Natural killer cell (primary cell): Measurements from ENCODE around the gene PITPNC1. TPM values are rescaled to one million over a fixed set of nuclear protein-coding genes. Genes with fewer than 3 reads are reported as not detected.

Experiments
- ATAC-seq, 3 donors: fragments of 150-1000 bp in 2 of 3; fragments of 200-7000 bp in 1 of 3; cut with Tn5 transposase; 1 replicate in 1 of 3; 2 replicates in 2 of 3; pipeline ENCODE4 v1.10.0; 2021; ENCODE audit warnings: mild to moderate bottlenecking in 2 of 3, moderate library complexity in 2 of 3
- DNase-seq, 2 donors: peaks; one replicate each; pipeline versions ENCODE4 v3.0.0 to v3.0.0-alpha.2; 2013 to 2021; ENCODE audit warnings: mixed read lengths in 1 of 2
- H3K27ac ChIP-seq: one replicate; pipeline ENCODE4 v1.5.1; 2013; ENCODE audit warnings: mild to moderate bottlenecking, low read length
- H3K27me3 ChIP-seq: one replicate; pipeline ENCODE4 v1.6.1; 2013; ENCODE audit warnings: low read length; ENCODE audit not compliant: control insufficient read depth, insufficient read depth
- H3K36me3 ChIP-seq: one replicate; pipeline ENCODE4 v1.6.1; 2013; ENCODE audit warnings: low read length; ENCODE audit not compliant: control insufficient read depth, insufficient read depth
- H3K4me1 ChIP-seq: one replicate; pipeline ENCODE4 v1.6.1; 2013; ENCODE audit warnings: low read length; ENCODE audit not compliant: control insufficient read depth, insufficient read depth
- H3K4me3 ChIP-seq: one replicate; pipeline ENCODE4 v1.5.1; 2013; ENCODE audit warnings: low read length
- H3K9me3 ChIP-seq: one replicate; pipeline ENCODE4 v1.6.1; 2013; ENCODE audit warnings: low read length; ENCODE audit not compliant: control insufficient read depth, insufficient read depth
- H3K27ac Mint-ChIP-seq, 2 donors: one replicate each; pipeline ENCODE4 v1.8.0; 2022; ENCODE audit warnings: mild to moderate bottlenecking in 2 of 2, mixed read lengths in 2 of 2, moderate library complexity in 1 of 2
- H3K27me3 Mint-ChIP-seq, 2 donors: one replicate each; pipeline ENCODE4 v1.8.0; 2022; ENCODE audit warnings: low read depth in 2 of 2, mixed read lengths in 2 of 2
- H3K36me3 Mint-ChIP-seq: one replicate; pipeline ENCODE4 v1.8.0; 2022; ENCODE audit warnings: mixed read lengths
- H3K4me1 Mint-ChIP-seq, 2 donors: one replicate each; pipeline ENCODE4 v1.8.0; 2022; ENCODE audit warnings: mixed read lengths in 2 of 2
- H3K4me3 Mint-ChIP-seq: one replicate; pipeline ENCODE4 v1.8.0; 2022; ENCODE audit warnings: mild to moderate bottlenecking, moderate library complexity, mixed read lengths
- H3K9me3 Mint-ChIP-seq, 2 donors: one replicate each; pipeline ENCODE4 v1.8.0; 2022; ENCODE audit warnings: mixed read lengths in 2 of 2
- WGBS: methylation state at CpG from one replicate; pipeline ENCODE4 v1.1.7; 2013; ENCODE audit warnings: missing lambda C conversion rate; ENCODE audit not compliant: insufficient coverage; 5-methylcytosine and 5-hydroxymethylcytosine counted together
- intact Hi-C: fragments of 100-400 bp; cut with micrococcal nuclease; formaldehyde crosslinking; loops from one replicate; pipeline ENCODE4 v1.14.2; 2022
- total RNA-seq, 4 donors: library from RNA; stranded (reverse); fragments of 120-200 nt in 1 of 4; gene quantifications; one replicate each; pipeline versions ENCODE4 v1.2.3 to v1.2.4, GENCODE V29; 2013 to 2022
- TF ChIP-seq, protein P1 (sequence below): fragments of 200-600 bp; IDR thresholded peaks from one replicate; pipeline ENCODE4 v1.8.0; 2022; ENCODE audit warnings: antibody characterized with exemption

Gene PITPNC1
- total RNA-seq, 3 donors from 2014 or later (not counting 1 experiment from before 2014, with no cell fraction given) = 150 to 185 (median 169) TPM

DNA sequence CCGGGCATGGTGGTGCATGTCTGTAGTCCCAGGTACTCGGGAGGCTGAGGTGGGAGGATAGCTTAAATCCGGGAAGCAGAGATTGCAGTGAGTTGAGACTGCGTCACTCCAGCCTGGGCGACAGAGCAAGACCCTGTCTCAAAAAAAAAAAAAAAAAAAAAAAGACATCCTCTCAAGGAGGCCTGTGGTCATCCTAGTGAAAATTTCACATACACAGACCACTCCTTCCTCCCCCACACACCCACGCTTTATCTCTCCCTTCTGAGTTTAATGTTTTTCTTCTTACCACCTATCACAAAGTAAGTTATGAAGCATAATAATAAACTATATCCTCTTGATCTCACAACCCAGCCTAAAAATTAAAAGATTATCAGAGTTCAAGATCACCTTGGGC, 339.3 kb downstream of the PITPNC1 start:
- no peak overlapping the region for H3K4me3 ChIP-seq
- H3K27me3 ChIP-seq = no peaks in the 10 kb centered on the region
- Mint-ChIP-seq H3K36me3 (peaks cover 7% of the 10 kb centered on the region), H3K4me1 (peaks cover 18 to 23% of the 10 kb centered on the region in 2 donors), H3K27ac (peak overlapping the region; percentile 98 to 99), H3K27me3 (peaks cover 0 to 4% of the 10 kb centered on the region in 2 donors), H3K9me3 (no peaks in the 10 kb centered on the region), H3K4me3 (no peak overlapping the region)
- DNase-seq = no peak
- H3K4me1 ChIP-seq = peaks cover 17% of the 10 kb centered on the region
- TF ChIP-seq, protein P1, sequence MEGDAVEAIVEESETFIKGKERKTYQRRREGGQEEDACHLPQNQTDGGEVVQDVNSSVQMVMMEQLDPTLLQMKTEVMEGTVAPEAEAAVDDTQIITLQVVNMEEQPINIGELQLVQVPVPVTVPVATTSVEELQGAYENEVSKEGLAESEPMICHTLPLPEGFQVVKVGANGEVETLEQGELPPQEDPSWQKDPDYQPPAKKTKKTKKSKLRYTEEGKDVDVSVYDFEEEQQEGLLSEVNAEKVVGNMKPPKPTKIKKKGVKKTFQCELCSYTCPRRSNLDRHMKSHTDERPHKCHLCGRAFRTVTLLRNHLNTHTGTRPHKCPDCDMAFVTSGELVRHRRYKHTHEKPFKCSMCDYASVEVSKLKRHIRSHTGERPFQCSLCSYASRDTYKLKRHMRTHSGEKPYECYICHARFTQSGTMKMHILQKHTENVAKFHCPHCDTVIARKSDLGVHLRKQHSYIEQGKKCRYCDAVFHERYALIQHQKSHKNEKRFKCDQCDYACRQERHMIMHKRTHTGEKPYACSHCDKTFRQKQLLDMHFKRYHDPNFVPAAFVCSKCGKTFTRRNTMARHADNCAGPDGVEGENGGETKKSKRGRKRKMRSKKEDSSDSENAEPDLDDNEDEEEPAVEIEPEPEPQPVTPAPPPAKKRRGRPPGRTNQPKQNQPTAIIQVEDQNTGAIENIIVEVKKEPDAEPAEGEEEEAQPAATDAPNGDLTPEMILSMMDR = no peak
- no peak for ATAC-seq
- intact Hi-C loops = no loop called here
- no peak overlapping the region for H3K27ac ChIP-seq
- 86% methylated on average over 4 of the region's 6 CpGs for WGBS
- no peaks in the 10 kb centered on the region for H3K9me3 ChIP-seq
- peaks cover 12% of the 10 kb centered on the region for H3K36me3 ChIP-seq

DNA sequence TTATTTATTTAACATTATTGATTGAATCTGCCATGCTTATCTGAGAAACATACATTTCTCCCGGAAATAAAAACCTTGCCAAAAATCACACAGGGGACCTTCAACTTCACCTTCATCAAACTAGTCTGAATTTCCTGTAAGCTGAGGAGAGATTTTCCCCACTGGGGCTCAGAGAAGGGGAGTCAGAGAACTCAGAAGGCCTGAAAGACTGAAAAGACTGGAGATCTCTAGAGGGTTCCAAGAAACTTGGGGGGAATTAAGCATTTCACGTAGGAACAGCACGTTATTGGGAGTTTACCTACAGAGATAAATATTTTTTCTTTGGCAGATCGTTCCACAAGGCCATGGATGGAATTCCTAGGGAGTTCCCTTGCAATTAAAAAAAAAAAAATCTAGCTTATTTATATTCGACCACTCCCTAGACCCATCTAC, 340.1 kb downstream of the PITPNC1 start:
- H3K9me3 ChIP-seq = no peaks in the 10 kb centered on the region
- 3% methylated on average over 5 of the region's 5 CpGs for WGBS
- peaks cover 21% of the 10 kb centered on the region for H3K36me3 ChIP-seq
- Mint-ChIP-seq H3K27me3 (peaks cover 0 to 4% of the 10 kb centered on the region in 2 donors), H3K4me1 (peaks cover 18 to 23% of the 10 kb centered on the region in 2 donors), H3K36me3 (peaks cover 14% of the 10 kb centered on the region), H3K4me3 (peak overlapping the region; percentile 100), H3K27ac (peak overlapping the region; percentile 98 to 99), H3K9me3 (no peaks in the 10 kb centered on the region)
- no peak for ATAC-seq
- peaks cover 17% of the 10 kb centered on the region for H3K4me1 ChIP-seq
- no peaks in the 10 kb centered on the region for H3K27me3 ChIP-seq
- H3K27ac ChIP-seq = peak overlapping the region; percentile 87
- TF ChIP-seq, protein P1 = no peak
- intact Hi-C loops = loop anchor here (1.0 kb wide), 1 partner anchor 108 kb away; the partner anchor contains the start of gene BPTF
- no peak for DNase-seq
- peak overlapping the region; percentile 91 for H3K4me3 ChIP-seq

DNA sequence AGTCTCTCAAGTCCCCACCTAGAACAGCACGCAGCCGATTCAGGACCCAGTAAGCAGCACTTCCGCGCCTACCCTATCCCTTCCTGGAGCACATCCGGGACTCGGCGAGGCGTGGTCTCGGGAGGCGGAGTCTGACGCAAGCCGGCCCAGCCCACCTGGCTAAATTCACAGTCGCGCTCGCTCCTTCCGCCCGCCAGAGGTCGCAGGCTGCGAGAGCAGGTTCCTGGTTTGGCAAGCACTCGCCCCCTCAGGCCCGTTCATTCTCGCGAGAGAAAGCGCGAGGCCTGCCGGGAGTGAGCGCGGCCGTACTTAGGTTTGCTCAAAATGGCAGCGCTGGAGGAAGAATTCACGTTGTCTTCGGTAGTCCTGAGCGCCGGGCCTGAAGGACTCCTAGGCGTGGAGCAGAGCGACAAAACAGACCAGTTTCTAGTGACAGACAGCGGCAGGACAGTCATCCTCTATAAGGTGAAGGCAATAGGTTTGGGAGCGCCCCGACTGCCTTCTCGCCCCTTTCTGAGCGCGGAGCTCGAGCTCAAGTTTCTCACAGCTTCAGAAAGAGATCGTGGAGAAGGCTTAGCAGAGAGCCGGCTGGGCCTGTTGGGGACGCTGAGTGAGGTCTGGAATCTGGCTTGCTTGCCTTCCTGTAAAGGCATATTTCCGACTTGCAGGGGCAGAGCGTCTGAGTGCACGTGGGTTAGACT, 340.7 kb downstream of the PITPNC1 start, which contains the start of gene NOL11:
Gene NOL11, plus strand, starts transcription at position 313 of the 701 bp plus-strand sequence. Its CDS starts 12 bp downstream, at position 325.
- peak within 1 kb of the TSS; percentile 98 to 99 for H3K27ac Mint-ChIP-seq
- peak within 1 kb of the TSS; percentile 100 for H3K4me3 Mint-ChIP-seq
- no peaks in the 10 kb centered on the region for H3K27me3 Mint-ChIP-seq
- H3K27ac ChIP-seq = peak within 1 kb of the TSS; percentile 87
- H3K27me3 ChIP-seq = no peaks in the 10 kb centered on the region
- peak within 1 kb of the TSS; percentile 91 for H3K4me3 ChIP-seq
- H3K9me3 ChIP-seq = no peaks in the 10 kb centered on the region
- ATAC-seq = peak; percentile 94 to 99 (median 94)
- TF ChIP-seq, protein P1 = peak; percentile 81
- H3K4me1 ChIP-seq = peaks cover 17% of the 10 kb centered on the region
- peaks cover 14% of the 10 kb centered on the region for H3K36me3 Mint-ChIP-seq
- intact Hi-C loops = loop anchor here (1.0 kb wide), 1 partner anchor 108 kb away; the partner anchor contains the start of gene BPTF
- no peaks in the 10 kb centered on the region for H3K9me3 Mint-ChIP-seq
- whole genome bisulfite sequencing = under 1% methylated on average over 49 of the region's 49 CpGs
- peaks cover 26% of the 10 kb centered on the region for H3K36me3 ChIP-seq
- H3K4me1 Mint-ChIP-seq = peaks cover 18 to 23% of the 10 kb centered on the region in 2 donors
- DNase-seq = peak; percentile 99 to 100
